ENCODE results near the gene LYZ. TPM values are rescaled to one million over a fixed set of nuclear protein-coding genes. Genes with fewer than 3 reads are reported as not detected.
A peak's percentile ranks its signal among the peaks of the same experiment; 100 is the strongest.

Gene LYZ
- total and polyA plus RNA-seq, 9 of the 15 experiments (the other 6 are each of a cell fraction or from before 2014, with no cell fraction given) = 27.2 to 96.3 (median 42.1) TPM

DNA sequence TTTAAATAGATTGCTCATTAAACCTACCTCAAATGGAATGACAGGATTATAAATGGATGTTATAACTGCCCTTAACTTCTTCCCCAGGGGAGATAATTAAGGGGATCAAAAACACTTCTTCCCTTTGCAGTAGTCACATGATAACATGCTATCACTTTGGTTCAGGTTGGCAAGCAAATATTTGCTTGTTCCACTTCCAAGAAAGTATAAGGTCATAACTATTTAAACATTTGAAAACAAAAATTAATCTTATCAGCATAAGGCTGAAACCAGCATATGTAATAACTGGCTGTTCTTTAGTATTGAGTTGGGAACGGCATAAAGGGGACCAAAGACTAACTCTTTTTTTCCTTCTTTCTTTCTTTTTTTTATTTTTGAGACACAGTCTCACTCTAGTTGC, 2.4 kb upstream of the LYZ start (continued):
- TF ChIP-seq, protein P1, sequence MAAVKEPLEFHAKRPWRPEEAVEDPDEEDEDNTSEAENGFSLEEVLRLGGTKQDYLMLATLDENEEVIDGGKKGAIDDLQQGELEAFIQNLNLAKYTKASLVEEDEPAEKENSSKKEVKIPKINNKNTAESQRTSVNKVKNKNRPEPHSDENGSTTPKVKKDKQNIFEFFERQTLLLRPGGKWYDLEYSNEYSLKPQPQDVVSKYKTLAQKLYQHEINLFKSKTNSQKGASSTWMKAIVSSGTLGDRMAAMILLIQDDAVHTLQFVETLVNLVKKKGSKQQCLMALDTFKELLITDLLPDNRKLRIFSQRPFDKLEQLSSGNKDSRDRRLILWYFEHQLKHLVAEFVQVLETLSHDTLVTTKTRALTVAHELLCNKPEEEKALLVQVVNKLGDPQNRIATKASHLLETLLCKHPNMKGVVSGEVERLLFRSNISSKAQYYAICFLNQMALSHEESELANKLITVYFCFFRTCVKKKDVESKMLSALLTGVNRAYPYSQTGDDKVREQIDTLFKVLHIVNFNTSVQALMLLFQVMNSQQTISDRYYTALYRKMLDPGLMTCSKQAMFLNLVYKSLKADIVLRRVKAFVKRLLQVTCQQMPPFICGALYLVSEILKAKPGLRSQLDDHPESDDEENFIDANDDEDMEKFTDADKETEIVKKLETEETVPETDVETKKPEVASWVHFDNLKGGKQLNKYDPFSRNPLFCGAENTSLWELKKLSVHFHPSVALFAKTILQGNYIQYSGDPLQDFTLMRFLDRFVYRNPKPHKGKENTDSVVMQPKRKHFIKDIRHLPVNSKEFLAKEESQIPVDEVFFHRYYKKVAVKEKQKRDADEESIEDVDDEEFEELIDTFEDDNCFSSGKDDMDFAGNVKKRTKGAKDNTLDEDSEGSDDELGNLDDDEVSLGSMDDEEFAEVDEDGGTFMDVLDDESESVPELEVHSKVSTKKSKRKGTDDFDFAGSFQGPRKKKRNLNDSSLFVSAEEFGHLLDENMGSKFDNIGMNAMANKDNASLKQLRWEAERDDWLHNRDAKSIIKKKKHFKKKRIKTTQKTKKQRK (IDR thresholded peaks at IDR 0.05; ENCODE audit: borderline replicate concordance, low read depth, low read length) = no peak
- TF ChIP-seq TFE3 (CRISPR knock-in tag; IDR thresholded peaks at IDR 0.05) (peak; percentile 84), ZNF449 (CRISPR knock-in tag; IDR thresholded peaks at IDR 0.05) (no peak), SNAPC5 (CRISPR knock-in tag; IDR thresholded peaks at IDR 0.05) (no peak), ID3 (CRISPR knock-in tag; IDR thresholded peaks at IDR 0.05) (no peak), ID3 (tag; IDR thresholded peaks at IDR 0.05) (peak; percentile 82)
- TF ChIP-seq, protein P2, sequence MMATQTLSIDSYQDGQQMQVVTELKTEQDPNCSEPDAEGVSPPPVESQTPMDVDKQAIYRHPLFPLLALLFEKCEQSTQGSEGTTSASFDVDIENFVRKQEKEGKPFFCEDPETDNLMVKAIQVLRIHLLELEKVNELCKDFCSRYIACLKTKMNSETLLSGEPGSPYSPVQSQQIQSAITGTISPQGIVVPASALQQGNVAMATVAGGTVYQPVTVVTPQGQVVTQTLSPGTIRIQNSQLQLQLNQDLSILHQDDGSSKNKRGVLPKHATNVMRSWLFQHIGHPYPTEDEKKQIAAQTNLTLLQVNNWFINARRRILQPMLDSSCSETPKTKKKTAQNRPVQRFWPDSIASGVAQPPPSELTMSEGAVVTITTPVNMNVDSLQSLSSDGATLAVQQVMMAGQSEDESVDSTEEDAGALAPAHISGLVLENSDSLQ (IDR thresholded peaks at IDR 0.05) = 0 out of 2 replicates have a peak, but pooled peaks have one; percentile 26
- TF ChIP-seq, protein P3, sequence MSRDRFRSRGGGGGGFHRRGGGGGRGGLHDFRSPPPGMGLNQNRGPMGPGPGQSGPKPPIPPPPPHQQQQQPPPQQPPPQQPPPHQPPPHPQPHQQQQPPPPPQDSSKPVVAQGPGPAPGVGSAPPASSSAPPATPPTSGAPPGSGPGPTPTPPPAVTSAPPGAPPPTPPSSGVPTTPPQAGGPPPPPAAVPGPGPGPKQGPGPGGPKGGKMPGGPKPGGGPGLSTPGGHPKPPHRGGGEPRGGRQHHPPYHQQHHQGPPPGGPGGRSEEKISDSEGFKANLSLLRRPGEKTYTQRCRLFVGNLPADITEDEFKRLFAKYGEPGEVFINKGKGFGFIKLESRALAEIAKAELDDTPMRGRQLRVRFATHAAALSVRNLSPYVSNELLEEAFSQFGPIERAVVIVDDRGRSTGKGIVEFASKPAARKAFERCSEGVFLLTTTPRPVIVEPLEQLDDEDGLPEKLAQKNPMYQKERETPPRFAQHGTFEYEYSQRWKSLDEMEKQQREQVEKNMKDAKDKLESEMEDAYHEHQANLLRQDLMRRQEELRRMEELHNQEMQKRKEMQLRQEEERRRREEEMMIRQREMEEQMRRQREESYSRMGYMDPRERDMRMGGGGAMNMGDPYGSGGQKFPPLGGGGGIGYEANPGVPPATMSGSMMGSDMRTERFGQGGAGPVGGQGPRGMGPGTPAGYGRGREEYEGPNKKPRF (IDR thresholded peaks at IDR 0.05; ENCODE audit: low read depth, low read length) = no peak
